GM12878 (cell line): Measurements from ENCODE around the gene WNT16. TPM values are rescaled to one million over a fixed set of nuclear protein-coding genes. Genes with fewer than 3 reads are reported as not detected.

Experiments
- ATF7 ChIP-seq: fragments of 450-650 bp; IDR thresholded peaks from 2 replicates; pipeline ENCODE4 v1.6.1; 2016; ENCODE audit warnings: low read depth, mild to moderate bottlenecking
- MEF2B ChIP-seq: fragments of 450-650 bp; IDR thresholded peaks from 2 replicates; pipeline ENCODE4 v1.6.1; 2018; ENCODE audit warnings: mild to moderate bottlenecking, moderate library complexity; ENCODE audit not compliant: partially characterized antibody, poor library complexity, severe bottlenecking
- NFXL1 ChIP-seq: fragments of 450-650 bp; IDR thresholded peaks from 2 replicates; pipeline ENCODE4 v1.6.1; 2017; ENCODE audit warnings: antibody characterized with exemption, mild to moderate bottlenecking, borderline replicate concordance
- NR2C1 ChIP-seq: fragments of 450-650 bp; IDR thresholded peaks from 2 replicates; pipeline ENCODE4 v1.6.1; 2017; ENCODE audit warnings: antibody characterized with exemption, mild to moderate bottlenecking, moderate library complexity
- RAD21 ChIP-seq: IDR thresholded peaks from 2 replicates; pipeline ENCODE4 v1.6.1; 2011; ENCODE audit warnings: mild to moderate bottlenecking, low read depth, low read length, moderate library complexity; ENCODE audit not compliant: insufficient read depth
- RUNX3 ChIP-seq: IDR thresholded peaks from 2 replicates; pipeline ENCODE4 v1.6.1; 2012; ENCODE audit warnings: low read length, inconsistent platforms
- WRNIP1 ChIP-seq: IDR thresholded peaks from 2 replicates; pipeline ENCODE4 v1.6.1; 2011; ENCODE audit warnings: low read depth, low read length, improper control_type of control experiment, borderline replicate concordance
- ZNF217 ChIP-seq: fragments of 450-650 bp; IDR thresholded peaks from 2 replicates; pipeline ENCODE4 v1.6.1; 2017; ENCODE audit warnings: antibody characterized with exemption, mild to moderate bottlenecking
- ZNF24 ChIP-seq: fragments of 450-650 bp; IDR thresholded peaks from 2 replicates; pipeline ENCODE4 v1.6.1; 2017; ENCODE audit warnings: antibody characterized with exemption, mild to moderate bottlenecking
- ZNF384 ChIP-seq: IDR thresholded peaks from 2 replicates; pipeline ENCODE4 v1.6.1; 2012; ENCODE audit warnings: low read depth, mild to moderate bottlenecking, low read length, improper control_type of control experiment, borderline replicate concordance
- polyA plus RNA-seq, 11 experiments: library from polyadenylated mRNA; depleted of rRNA in 4 of 11; unstranded in 6 of 11; stranded (reverse) in 5 of 11; fragments of >200 nt; fragmentation: Nextera tagmentation in 4 of 11; fragmentation: Illumina TruSeq in 1 of 11; extraction: Ambion mirVana in 4 of 11; extraction: Trizol in 1 of 11; gene quantifications; 1 replicate in 1 of 11; 2 replicates in 10 of 11; pipeline versions ENCODE4 v1.2.1 to v1.2.3, GENCODE V29; 2011 to 2016; ENCODE audit warnings: inconsistent platforms in 2 of 11, missing spikeins in 2 of 11, low read depth in 1 of 11
- total RNA-seq, 4 experiments: library from RNA; depleted of rRNA in 3 of 4; stranded (reverse); fragments of >200 nt in 3 of 4; fragmentation: Illumina TruSeq in 1 of 4; extraction: Trizol in 1 of 4; gene quantifications; 2 replicates each; pipeline versions ENCODE4 v1.2.1 to v1.2.3, GENCODE V29; 2013 to 2021
- TF ChIP-seq, protein P1 (sequence below): IDR thresholded peaks from 2 replicates; pipeline ENCODE4 v1.6.1; 2012; ENCODE audit warnings: improper control_type of control experiment, low read depth, low read length; ENCODE audit not compliant: insufficient replicate concordance
- TF ChIP-seq, protein P2 (sequence below): fragments of 450-650 bp; IDR thresholded peaks from 2 replicates; pipeline ENCODE4 v1.6.1; 2016; ENCODE audit warnings: mild to moderate bottlenecking
- TF ChIP-seq, protein P3 (sequence below): IDR thresholded peaks from 2 replicates; pipeline ENCODE4 v1.6.1; 2012; ENCODE audit warnings: low read depth, low read length, improper control_type of control experiment
- TF ChIP-seq, protein P4 (sequence below): IDR thresholded peaks from 2 replicates; pipeline ENCODE4 v1.6.1; 2011; ENCODE audit warnings: borderline replicate concordance, low read depth, mild to moderate bottlenecking, moderate library complexity, mixed read lengths, low read length; ENCODE audit not compliant: insufficient read depth; ENCODE audit errors: extremely low read length

Gene WNT16
- total and polyA plus RNA-seq, 10 of the 15 experiments (the other 5 are each of a cell fraction or from before 2014, with no cell fraction given): 0.05 to 0.11 (median 0.06) TPM; not detected in 5

GRCh38 chr7:121371367-121371766, 42.6 kb downstream of the WNT16 start (continued):
- TF ChIP-seq, protein P1, sequence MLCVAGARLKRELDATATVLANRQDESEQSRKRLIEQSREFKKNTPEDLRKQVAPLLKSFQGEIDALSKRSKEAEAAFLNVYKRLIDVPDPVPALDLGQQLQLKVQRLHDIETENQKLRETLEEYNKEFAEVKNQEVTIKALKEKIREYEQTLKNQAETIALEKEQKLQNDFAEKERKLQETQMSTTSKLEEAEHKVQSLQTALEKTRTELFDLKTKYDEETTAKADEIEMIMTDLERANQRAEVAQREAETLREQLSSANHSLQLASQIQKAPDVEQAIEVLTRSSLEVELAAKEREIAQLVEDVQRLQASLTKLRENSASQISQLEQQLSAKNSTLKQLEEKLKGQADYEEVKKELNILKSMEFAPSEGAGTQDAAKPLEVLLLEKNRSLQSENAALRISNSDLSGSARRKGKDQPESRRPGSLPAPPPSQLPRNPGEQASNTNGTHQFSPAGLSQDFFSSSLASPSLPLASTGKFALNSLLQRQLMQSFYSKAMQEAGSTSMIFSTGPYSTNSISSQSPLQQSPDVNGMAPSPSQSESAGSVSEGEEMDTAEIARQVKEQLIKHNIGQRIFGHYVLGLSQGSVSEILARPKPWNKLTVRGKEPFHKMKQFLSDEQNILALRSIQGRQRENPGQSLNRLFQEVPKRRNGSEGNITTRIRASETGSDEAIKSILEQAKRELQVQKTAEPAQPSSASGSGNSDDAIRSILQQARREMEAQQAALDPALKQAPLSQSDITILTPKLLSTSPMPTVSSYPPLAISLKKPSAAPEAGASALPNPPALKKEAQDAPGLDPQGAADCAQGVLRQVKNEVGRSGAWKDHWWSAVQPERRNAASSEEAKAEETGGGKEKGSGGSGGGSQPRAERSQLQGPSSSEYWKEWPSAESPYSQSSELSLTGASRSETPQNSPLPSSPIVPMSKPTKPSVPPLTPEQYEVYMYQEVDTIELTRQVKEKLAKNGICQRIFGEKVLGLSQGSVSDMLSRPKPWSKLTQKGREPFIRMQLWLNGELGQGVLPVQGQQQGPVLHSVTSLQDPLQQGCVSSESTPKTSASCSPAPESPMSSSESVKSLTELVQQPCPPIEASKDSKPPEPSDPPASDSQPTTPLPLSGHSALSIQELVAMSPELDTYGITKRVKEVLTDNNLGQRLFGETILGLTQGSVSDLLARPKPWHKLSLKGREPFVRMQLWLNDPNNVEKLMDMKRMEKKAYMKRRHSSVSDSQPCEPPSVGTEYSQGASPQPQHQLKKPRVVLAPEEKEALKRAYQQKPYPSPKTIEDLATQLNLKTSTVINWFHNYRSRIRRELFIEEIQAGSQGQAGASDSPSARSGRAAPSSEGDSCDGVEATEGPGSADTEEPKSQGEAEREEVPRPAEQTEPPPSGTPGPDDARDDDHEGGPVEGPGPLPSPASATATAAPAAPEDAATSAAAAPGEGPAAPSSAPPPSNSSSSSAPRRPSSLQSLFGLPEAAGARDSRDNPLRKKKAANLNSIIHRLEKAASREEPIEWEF: peak; percentile 44
- TF ChIP-seq, protein P2, sequence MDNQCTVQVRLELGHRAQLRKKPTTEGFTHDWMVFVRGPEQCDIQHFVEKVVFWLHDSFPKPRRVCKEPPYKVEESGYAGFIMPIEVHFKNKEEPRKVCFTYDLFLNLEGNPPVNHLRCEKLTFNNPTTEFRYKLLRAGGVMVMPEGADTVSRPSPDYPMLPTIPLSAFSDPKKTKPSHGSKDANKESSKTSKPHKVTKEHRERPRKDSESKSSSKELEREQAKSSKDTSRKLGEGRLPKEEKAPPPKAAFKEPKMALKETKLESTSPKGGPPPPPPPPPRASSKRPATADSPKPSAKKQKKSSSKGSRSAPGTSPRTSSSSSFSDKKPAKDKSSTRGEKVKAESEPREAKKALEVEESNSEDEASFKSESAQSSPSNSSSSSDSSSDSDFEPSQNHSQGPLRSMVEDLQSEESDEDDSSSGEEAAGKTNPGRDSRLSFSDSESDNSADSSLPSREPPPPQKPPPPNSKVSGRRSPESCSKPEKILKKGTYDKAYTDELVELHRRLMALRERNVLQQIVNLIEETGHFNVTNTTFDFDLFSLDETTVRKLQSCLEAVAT: no peak
- no peak for TF ChIP-seq RAD21
- no peak for TF ChIP-seq WRNIP1
- TF ChIP-seq, protein P3, sequence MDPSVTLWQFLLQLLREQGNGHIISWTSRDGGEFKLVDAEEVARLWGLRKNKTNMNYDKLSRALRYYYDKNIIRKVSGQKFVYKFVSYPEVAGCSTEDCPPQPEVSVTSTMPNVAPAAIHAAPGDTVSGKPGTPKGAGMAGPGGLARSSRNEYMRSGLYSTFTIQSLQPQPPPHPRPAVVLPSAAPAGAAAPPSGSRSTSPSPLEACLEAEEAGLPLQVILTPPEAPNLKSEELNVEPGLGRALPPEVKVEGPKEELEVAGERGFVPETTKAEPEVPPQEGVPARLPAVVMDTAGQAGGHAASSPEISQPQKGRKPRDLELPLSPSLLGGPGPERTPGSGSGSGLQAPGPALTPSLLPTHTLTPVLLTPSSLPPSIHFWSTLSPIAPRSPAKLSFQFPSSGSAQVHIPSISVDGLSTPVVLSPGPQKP: no peak
- peak; percentile 73; the same call in 1 of the 2 replicates for TF ChIP-seq ZNF384
- TF ChIP-seq MEF2B: peak; percentile 84
- TF ChIP-seq, protein P4, sequence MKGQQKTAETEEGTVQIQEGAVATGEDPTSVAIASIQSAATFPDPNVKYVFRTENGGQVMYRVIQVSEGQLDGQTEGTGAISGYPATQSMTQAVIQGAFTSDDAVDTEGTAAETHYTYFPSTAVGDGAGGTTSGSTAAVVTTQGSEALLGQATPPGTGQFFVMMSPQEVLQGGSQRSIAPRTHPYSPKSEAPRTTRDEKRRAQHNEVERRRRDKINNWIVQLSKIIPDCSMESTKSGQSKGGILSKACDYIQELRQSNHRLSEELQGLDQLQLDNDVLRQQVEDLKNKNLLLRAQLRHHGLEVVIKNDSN: no peak
- TF ChIP-seq NFXL1: no peak
- TF ChIP-seq ATF7: 0 out of 2 replicates have a peak, but pooled peaks have one; percentile 27
- peak; percentile 48; the same call in 1 of the 2 replicates for TF ChIP-seq RUNX3
- TF ChIP-seq ZNF24: no peak
- TF ChIP-seq NR2C1: no peak
- TF ChIP-seq ZNF217: no peak
- TF ChIP-seq, all 136 proteins: peak for 8
